ENCODE results near the gene NDUFB10. TPM values are rescaled to one million over a fixed set of nuclear protein-coding genes. Genes with fewer than 3 reads are reported as not detected.

Gene NDUFB10
- total RNA-seq, 3 donors from 2014 or later (not counting 1 experiment from before 2014, with no cell fraction given), result 54.5 to 61.1 (median 59.5) TPM

- Mint-ChIP-seq H3K4me1 (peaks cover 0 to 37% of the 10 kb centered on the region in 2 donors), H3K27me3 (ENCODE audit: low read depth in 2 of 2) (peaks cover 0 to 2% of the 10 kb centered on the region in 2 donors), H3K27ac (peak within 1 kb of the TSS; percentile 84), H3K9me3 (no peaks in the 10 kb centered on the region), H3K36me3 (no peaks in the 10 kb centered on the region), H3K4me3 (peak within 1 kb of the TSS; percentile 84)
- peaks cover 2% of the 10 kb centered on the region for H3K27me3 ChIP-seq (ENCODE audit: control insufficient read depth, insufficient read depth, low read length)
- peak in 1 of 2 donors; percentile 28 for DNase-seq
- H3K36me3 ChIP-seq (ENCODE audit: control insufficient read depth, insufficient read depth, low read length), result peaks cover 10% of the 10 kb centered on the region
- no peak for ATAC-seq
- WGBS (ENCODE audit: insufficient coverage), result 12% methylated on average over 67 of the region's 67 CpGs
- H3K27ac ChIP-seq (ENCODE audit: low read length), result peak within 1 kb of the TSS; percentile 72
- peak within 1 kb of the TSS; percentile 55 for H3K4me3 ChIP-seq (ENCODE audit: low read length)
- TF ChIP-seq CTCF (IDR thresholded peaks at IDR 0.05), result no peak
- intact Hi-C loops (cut with micrococcal nuclease), result no loop called here
- H3K4me1 ChIP-seq (ENCODE audit: control insufficient read depth, insufficient read depth, low read length), result peaks cover 42% of the 10 kb centered on the region
- no peaks in the 10 kb centered on the region for H3K9me3 ChIP-seq (ENCODE audit: control insufficient read depth, insufficient read depth, low read length)
Measured at GRCh38 chr16:1989209-1990100, 30.1 kb downstream of the NDUFB10 start, which contains the start of gene SYNGR3. SYNGR3 (plus strand) TSS chr16:1989970; CDS start chr16:1990103, 133 bp downstream.

GRCh38 chr16:1990101-1990350 lies 30.7 kb downstream of the NDUFB10 start:
- TF ChIP-seq CTCF (IDR thresholded peaks at IDR 0.05), result no peak
- DNase-seq, result no peak
- Histone ChIP-seq H3K4me3 (ENCODE audit: low read length) (peak overlapping the region; percentile 55), H3K27ac (ENCODE audit: low read length) (no peak overlapping the region), H3K36me3 (ENCODE audit: control insufficient read depth, insufficient read depth, low read length) (peaks cover 10% of the 10 kb centered on the region), H3K9me3 (ENCODE audit: control insufficient read depth, insufficient read depth, low read length) (no peaks in the 10 kb centered on the region), H3K27me3 (ENCODE audit: control insufficient read depth, insufficient read depth, low read length) (peaks cover 2% of the 10 kb centered on the region), H3K4me1 (ENCODE audit: control insufficient read depth, insufficient read depth, low read length) (peaks cover 37% of the 10 kb centered on the region)
- peak overlapping the region; percentile 35 for H3K4me3 Mint-ChIP-seq
- H3K4me1 Mint-ChIP-seq, result peaks cover 0 to 33% of the 10 kb centered on the region in 2 donors
- no peaks in the 10 kb centered on the region for H3K36me3 Mint-ChIP-seq
- ATAC-seq, result no peak
- WGBS (ENCODE audit: insufficient coverage), result under 1% methylated on average over 16 of the region's 25 CpGs
- intact Hi-C loops (cut with micrococcal nuclease), result no loop called here
- H3K9me3 Mint-ChIP-seq, result no peaks in the 10 kb centered on the region
- peak overlapping the region in 1 of 2 donors; percentile 84 for H3K27ac Mint-ChIP-seq
- H3K27me3 Mint-ChIP-seq (ENCODE audit: low read depth in 2 of 2), result peaks cover 0 to 2% of the 10 kb centered on the region in 2 donors

GRCh38 chr16:1990351-1991134 lies 31.2 kb downstream of the NDUFB10 start:
- ATAC-seq (peak in 1 of 3 donors; percentile 8), DNase-seq (peak; percentile 63 to 65)
- Histone ChIP-seq H3K27ac (ENCODE audit: low read length) (peak overlapping the region; percentile 72), H3K4me1 (ENCODE audit: control insufficient read depth, insufficient read depth, low read length) (peaks cover 31% of the 10 kb centered on the region), H3K9me3 (ENCODE audit: control insufficient read depth, insufficient read depth, low read length) (no peaks in the 10 kb centered on the region), H3K27me3 (ENCODE audit: control insufficient read depth, insufficient read depth, low read length) (peaks cover 2% of the 10 kb centered on the region), H3K4me3 (ENCODE audit: low read length) (peak overlapping the region; percentile 55), H3K36me3 (ENCODE audit: control insufficient read depth, insufficient read depth, low read length) (peaks cover 10% of the 10 kb centered on the region)
- H3K36me3 Mint-ChIP-seq, result no peaks in the 10 kb centered on the region
- H3K4me1 Mint-ChIP-seq, result peaks cover 0 to 36% of the 10 kb centered on the region in 2 donors
- H3K9me3 Mint-ChIP-seq, result no peaks in the 10 kb centered on the region
- intact Hi-C loops (cut with micrococcal nuclease), result no loop called here
- H3K27ac Mint-ChIP-seq, result peak overlapping the region; percentile 84
- peaks cover 0 to 2% of the 10 kb centered on the region in 2 donors for H3K27me3 Mint-ChIP-seq (ENCODE audit: low read depth in 2 of 2)
- WGBS (ENCODE audit: insufficient coverage), result 2% methylated on average over 43 of the region's 50 CpGs
- TF ChIP-seq CTCF (IDR thresholded peaks at IDR 0.05), result no peak
- H3K4me3 Mint-ChIP-seq, result peak overlapping the region; percentile 84

Measured in natural killer cell (primary cell).